Astrocyte of the hippocampus (primary cell): ENCODE data around the gene SALL3.

ENCODE experiments used
- DNase-seq: peaks from one replicate; pipeline ENCODE4 v3.0.0; 2011; ENCODE audit warnings: low read depth, low spot score

The SALL3 gene

GRCh38 chr18:78965917-78966792, 13.5 kb upstream of the SALL3 start:
- DNase-seq = no peak

DNA sequence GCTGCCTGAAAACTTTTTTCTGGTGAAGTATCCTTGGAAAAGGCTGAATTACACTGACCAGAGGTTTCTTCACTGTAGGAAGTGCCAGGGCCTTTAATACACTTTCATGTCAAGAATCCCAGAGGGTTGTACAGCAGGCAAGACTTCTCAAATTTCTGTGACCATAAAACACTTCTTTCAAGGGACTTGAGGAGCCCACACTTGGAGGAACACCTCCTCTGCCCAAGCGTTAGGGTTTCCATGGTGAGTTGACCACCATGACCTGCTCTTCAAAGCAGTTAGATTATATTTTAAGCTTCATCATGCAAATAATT, 12.9 kb upstream of the SALL3 start:
- DNase-seq = no peak

DNA sequence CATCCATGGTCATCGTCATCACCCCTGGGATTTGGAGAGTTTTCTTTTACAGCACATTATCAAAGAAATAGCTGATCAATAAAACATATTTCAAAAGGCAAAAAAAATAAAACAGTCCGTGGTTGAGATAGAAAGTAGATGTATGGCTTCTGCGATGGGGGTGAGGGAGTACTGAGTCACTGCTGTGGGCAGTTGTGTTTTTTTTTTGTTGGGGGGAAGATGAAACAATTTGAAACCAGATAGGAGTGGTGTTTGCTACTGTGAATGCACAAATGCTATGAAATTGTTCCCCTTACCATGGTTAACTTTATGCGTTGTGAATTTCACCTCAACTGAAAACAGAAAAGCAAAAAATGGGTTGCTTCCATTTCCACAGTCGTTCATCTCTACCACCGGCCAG, 11.9 kb upstream of the SALL3 start:
- no peak for DNase-seq

DNA sequence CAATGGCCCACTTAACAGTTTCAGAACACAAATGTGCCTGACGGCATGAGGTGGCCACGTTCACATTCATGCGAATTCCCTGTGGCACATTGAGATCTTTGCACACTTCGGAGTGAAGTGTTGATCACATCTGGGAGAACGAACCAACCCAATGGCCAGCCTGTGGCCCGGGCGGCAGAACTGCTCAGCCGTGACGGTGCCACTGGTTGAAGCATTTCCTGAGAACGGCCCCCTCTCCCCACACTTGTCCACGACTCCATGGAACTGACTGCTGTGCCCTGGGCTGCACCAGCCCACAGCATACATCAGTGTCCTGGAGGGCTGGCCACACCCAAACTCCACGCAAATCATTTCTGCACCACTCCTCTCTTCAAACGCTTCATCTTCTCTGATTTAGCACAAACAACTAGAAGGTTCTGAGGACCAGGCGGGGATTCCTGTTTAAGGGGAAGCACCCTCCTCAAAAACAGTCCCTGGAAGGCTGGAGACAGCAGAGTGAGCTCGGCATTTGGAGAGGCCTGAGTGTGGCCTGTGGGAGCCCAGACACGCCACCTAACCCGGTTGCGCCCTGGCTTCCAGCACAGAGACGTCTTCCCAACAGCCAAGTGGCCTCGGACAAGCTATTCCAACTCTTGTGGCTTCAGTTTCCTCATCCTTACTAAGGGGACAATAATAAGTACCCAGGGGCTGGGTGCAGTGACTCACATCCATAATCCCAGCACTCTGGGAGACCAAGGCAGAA, 9.9 kb upstream of the SALL3 start:
- no peak for DNase-seq

DNA sequence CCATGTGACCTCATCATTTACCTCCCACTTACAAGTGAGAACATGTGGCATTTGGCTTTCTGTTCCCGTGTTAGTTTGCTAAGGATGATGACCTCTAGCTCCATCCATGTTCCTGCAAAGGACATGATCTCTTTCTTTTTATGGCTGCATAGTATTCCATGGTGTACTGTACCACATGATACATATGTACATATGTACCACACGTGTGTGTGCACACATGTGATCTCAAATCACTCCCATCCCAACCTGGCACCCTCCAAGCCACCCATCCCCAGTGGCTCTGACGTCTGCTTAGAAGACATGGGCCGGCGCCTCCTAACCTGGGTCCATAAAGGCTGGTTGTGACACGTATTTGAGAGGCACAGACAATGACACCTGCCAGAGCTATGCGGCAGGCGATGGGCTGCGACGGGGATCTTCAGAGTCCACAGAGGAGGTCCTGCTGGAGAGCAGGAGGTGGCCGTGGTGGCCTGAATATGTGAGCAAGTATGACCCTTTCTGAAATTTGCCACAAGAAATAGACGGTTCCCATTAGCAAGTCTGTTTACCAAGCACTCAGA, 8.8 kb upstream of the SALL3 start:
- DNase-seq = no peak

DNA sequence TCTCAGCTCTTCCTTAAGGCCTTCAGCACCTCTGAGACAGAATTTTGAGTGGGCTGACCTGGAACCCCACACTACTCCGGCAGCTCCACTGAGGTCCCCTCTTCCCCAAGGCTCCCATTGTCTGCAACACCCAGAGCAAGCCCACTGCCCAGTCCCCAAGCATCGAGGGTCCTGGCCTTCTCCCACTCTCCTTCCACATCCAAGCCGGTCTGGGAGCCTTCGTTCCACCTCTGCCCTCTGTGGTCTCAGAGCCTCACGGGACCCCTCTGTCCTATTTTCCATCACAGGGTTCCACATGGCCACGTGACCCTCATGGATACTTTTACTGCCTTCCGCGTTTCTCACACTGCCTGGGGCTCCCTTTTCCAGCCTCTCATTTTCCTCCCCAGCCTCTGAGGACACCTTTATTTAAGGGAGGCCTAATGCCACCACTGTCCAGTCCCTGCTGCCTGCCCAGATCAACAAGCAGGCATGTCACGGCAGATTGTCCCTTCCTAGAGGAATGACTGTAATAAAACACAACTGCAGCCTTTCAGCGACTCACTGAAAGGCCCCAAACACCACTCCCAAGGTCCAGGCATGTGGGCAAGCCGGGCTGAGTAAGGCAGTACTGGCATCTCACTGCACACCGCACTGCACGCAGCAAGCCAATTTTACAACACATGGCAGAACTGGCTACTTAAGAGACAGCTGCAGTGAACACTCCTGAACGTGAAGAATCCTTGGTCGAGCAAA, 7.9 kb upstream of the SALL3 start:
- no peak for DNase-seq

DNA sequence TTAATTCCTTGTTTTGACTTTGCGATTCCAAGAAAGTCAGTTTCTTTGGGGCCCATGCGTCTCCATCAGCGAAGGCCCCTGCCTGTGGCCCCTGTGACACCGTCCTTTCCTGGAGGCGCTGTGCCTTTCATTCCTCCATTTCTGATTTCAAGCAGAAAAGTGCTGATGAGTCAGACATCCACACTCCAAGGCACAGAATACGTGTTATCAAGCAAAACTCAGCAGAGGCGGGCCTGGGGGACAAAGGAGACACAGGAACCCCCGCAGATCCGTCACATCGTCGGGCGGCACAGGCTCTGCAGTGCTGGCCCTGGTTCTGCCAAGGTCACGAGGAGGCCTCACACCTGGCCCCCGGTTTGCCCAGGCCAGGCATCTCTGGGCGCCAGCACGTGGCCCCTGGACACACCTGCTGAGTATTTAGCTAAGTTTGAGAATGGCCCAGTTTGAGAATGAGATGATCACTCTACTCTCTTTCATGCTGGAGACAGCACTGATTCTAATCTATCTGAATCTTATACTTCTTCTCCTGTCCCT, 7.2 kb upstream of the SALL3 start:
- DNase-seq = no peak

- no peak for DNase-seq
Measured at GRCh38 chr18:78972930-78973331, 6.7 kb upstream of the SALL3 start.

DNA sequence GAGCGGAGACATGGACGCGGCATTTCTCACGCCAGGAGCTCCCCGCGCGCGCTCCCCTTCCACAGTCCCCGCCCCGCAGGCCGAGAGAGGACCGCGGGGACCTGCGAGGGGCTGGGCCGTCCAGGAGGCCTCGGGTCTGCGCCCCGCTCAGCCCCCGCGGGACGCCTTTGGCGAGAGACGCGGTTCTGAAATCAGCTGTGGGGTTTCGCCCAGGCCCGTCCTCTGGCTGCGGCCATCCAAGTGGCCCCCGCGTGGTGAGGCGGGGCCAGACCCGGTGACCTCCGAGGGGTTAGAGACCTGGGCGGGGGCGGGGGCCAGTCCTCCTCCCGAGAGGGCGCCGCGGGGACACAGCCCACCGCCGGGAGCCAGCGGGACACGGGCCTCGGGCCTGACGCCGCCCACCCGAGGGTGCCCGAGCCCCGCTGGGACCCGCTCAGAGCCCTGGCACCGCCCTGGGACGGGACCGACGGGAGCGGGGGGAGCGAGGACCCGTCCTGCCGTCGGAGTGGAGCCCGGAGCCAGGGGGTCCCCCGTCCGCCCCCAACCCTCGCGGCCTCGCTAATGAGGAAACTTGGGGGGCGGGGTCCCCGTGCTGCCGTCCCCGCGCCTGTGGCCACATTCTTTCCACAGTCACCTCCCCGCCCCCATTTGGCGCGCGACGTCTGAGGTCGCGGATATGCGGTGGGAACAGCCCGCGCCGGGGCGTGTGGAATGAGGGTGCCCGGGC, 6.1 kb upstream of the SALL3 start:
- no peak for DNase-seq

DNA sequence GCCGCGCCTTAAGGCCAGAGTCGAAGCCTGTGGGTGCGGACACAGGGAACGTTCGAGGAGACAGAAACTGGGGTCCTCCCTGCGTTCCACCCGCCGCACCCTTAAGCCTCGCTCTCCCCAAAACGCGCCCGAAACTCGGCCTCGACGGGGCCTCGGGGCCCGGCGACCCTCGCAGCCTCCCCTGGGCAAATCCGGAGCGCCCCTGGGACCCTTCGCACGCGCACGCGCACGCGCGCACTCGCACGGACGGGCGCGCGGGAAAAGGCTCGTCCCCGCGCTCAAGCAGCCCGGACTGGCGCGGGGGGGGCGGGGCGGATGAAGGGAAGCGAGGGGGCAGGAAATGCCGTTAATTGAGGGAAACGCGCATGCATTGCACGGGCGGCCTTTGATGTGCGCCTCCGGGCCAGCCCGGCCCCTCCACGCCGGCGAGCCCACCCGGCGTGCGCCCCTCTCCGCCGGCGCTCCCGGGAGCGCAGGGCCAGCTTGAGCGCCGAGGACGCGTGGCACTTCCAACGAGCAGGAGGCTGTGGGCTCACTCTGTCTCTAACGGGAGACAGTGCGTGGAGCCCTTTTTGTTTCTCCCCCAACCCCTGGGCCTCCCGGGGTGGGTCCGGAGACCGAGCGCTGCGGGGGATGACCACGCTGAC, 5.4 kb upstream of the SALL3 start:
- peak; percentile 20 for DNase-seq

DNA sequence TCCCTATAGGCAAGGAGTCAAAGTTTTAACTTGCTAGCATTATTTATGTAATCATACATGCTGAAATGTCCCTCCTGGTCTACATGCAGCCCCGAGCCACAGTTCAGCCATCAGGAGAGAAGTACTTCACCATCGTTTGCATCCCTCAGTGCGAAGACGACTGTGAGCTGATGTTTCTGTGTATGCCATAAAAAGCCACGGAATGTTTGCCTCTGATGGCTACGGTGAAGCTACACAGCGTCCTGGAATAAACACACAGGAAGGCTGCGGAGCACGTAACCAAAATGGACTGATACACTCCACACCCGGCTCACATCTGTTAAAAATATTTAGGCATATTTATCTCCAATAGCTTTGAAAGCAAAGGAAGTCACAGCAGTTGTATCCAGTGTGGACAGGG, 4.3 kb upstream of the SALL3 start:
- DNase-seq = no peak

DNA sequence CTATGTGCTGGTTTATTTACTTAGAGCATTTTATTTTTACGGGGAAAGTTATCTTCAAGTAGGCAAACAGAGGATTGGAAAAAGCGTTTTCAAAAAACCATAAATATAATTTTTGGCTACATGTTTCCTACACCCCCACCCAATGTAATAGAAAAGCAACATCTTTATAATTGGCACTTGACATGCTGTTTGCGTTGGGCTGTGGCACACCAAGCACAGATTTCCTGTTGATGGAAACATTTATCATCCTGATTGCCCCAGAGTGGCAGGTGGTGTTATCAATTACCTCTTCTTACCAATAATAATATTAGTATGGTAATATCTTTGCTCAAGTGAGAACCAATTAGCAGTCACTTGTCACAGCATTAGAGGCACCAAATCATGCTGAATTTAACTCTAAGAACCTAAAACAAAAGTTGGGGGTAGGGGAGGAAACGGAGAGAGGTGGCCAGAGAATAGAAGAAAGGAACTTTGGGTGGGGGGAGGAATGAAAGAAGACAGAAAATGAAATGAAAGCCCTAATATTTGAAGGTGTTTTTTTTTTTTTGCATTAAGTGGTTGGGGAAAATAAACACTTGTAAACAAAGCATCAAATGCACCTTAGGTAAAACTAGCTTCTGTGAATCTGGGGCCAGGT, 3.8 kb upstream of the SALL3 start:
- no peak for DNase-seq

DNA sequence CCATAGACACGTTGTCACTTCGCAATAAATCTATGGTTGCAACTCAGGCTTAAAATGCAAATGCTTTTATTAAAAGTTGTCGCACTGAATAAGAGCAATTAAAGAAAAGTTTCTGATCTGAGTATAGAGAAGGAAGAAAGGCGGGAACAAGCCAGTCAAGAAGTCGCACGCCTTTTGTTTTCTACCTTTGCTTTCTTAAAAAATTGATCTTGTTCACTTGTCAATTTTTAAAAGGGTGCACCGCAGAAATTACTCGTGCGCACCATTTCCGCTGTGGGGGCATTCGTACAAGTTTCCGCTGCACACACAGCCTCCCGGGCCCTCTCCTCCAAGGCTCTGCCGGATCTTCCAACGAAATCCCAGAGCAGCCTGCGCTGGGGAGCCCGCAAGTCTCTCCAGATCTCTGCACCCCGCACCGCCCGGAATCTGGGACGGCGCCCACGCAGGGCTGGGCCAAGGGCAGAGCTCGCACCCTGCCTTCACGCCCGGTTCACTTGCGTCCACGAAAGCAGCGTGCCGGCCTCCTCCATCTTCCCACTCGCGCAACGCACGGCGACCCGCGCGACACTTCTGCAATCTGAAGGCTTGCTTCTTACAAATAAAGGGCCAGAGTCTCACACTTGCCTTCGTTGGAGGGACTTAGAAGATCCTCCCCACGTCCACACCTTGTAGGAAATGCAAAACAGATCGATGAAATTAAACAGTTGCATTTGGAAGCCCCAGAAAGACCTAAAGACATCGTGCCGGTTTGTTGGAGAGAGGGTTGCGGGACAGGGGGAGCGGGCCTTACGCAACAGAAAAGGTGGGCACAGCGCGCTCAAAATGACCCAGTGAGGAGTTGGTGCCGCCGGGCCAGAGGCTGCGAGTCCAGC, 2.6 kb upstream of the SALL3 start:
- no peak for DNase-seq

DNA sequence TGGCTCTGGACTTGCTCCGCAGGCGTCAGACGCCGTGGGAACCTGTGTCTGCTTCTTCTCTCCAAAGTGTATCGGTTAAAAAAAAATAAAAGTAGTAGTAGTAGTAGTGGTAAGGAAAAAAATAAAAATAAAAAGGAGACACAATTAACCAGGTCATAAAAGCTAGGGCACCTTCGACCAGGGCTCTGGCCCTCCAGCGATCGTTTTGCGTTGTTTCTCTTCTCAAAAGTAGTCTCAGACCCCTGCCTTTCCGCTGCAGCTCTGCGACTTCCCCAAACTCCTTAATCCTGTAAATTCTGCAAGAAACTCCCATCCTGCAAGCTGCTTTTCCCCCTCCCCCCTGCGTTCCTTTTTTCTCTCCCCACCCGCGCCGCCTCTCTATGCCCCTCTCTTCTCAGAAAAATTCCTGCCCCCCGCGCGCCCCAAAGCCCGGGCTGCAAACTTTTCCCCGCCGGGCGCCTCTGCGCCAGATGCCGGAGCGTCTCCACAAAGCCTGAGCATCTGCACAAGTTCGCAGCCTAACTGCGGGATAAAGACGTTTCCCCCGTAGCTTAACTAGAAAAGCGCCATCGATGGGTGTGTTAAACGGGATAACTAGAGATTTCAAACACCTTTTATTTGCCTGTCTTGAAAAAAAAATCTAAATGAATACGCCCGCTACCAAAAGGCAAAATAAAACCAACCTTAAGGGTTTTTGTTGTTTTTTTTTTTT, 1.8 kb upstream of the SALL3 start:
- DNase-seq = no peak

DNA sequence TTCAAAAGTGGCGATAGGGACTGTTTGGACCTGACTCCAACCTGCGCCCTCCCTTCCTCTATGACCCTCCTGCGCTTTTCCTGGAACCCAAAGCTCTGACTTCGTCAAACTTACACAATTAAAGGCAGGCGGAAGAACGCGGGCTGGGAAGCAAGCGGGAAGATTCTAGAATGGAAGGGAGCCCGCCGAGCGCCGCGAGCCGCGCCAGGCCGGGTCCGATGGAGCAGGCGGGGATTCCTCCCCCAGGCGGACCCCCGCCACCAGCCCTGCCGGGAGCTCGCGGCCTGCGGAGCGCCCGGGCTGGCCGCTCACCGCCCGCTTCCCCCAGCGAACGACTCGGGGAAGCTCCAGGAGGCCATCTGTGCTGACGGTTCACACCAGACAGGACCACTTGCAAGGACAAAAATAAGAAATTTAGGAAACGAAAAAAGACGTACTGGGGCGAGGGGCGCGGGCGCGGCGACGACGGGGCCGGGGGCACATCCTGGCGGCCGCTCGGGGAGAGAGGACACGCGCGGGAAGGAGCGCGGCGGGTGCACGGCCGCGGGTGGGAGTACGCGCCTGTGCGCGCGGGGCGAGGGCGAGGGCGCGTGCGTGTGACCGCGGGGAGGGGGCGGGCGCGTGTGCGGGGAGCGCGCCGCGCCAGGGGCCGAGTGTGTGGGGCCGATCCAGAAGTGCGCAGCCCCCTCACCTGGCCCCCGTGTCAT, 1.1 kb upstream of the SALL3 start:
- peak; percentile 55 for DNase-seq

DNA sequence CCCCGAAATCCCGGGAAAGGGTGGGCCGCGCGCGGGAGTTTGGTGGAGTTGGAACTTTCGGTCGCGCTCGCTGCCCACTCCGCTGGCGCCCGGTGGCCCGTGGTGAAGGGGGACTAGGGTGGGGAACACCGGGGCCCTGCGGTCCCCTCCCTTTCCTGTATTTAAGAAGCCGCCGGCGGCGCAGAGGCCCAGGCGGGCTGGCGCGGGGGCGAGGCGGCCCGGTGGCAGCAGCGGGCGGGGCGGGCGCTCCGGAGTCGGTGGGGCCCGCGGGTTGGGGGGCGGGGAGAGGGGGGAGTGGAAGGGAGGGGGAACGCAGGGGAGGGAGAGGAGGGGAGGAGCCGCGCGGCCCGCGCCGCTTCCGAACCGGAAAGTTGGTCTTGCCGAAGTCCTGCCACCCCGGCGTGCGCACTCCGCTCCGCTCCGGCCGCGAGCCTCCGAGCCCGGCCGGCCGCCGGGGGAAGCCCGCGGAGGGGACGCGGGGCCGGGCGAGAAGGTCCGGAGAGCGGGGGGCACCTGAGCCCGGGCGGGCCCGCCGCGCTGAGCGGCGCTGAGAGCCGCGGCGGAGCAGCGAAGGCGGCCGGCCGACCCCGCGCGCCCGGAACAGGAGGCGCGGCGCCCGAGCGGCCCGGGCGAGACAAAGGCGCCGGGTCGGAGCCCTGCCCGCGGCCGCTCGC, 425 bp upstream of the SALL3 start:
- DNase-seq = peak; percentile 72

DNA sequence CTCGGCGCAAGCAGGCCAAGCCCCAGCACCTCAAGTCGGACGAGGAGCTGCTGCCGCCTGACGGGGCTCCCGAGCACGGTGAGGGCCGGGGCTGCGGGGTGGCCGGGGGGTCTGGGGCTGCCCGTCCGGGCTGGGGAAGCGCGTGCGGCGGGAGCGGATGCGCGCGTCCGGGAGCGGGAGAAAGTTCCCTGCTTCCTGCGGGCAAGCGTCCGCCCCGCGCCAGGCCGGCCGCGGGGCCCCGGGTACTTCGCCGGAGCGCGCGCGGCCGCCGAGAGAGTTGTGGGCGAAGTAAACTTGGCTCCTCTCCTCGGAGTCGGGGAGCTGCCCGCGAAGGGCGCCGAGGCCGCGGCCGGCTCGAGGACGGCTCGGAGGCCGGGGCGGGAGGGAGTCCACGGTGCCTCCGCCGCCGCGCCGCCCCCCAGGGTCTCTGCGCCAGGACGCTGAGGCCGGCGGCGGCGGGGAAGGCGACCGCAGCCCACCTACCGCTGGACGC, 707 bp downstream of the SALL3 start:
- DNase-seq = peak; percentile 56
